Esophagus squamous epithelium (tissue), 5 donors: Measurements from ENCODE around the gene SPECC1L. TPM values are rescaled to one million over a fixed set of nuclear protein-coding genes. Genes with fewer than 3 reads are reported as not detected.

Experiments
- DNase-seq: peaks from one replicate; lab custom pipeline; 2025; lab: John Stamatoyannopoulos, UW
- H3K27ac ChIP-seq, 4 donors: fragments of 200-600 bp; sonication (generic); one replicate each; pipeline ENCODE4 v1.5.1; 2016 to 2019; ENCODE audit warnings: mild to moderate bottlenecking in 1 of 4
- H3K27me3 ChIP-seq, 4 donors: fragments of 200-600 bp; sonication (generic); 1 replicate in 3 of 4; 2 replicates in 1 of 4; pipeline versions ENCODE4 v1.5.1 to v1.6.0; 2017 to 2021; ENCODE audit warnings: antibody characterized with exemption in 1 of 4
- H3K36me3 ChIP-seq, 3 donors: fragments of 200-600 bp; sonication (generic); one replicate each; pipeline ENCODE4 v1.5.1; 2016 to 2019
- H3K4me1 ChIP-seq, 3 donors: fragments of 200-600 bp; sonication (generic); one replicate each; pipeline ENCODE4 v1.5.1; 2017 to 2019
- H3K4me3 ChIP-seq, 4 donors: fragments of 200-600 bp; sonication (generic); 1 replicate in 3 of 4; 2 replicates in 1 of 4; pipeline ENCODE4 v1.5.1; 2016 to 2019; ENCODE audit warnings: mild to moderate bottlenecking in 2 of 4, moderate library complexity in 1 of 4
- H3K9me3 ChIP-seq, 3 donors: fragments of 200-600 bp; sonication (generic); one replicate each; pipeline ENCODE4 v1.5.1; 2016 to 2019
- POLR2A ChIP-seq, 4 donors: fragments of 450-650 bp; IDR thresholded peaks; one replicate each; pipeline ENCODE4 v1.6.1; 2017; ENCODE audit warnings: antibody characterized with exemption in 4 of 4, mild to moderate bottlenecking in 4 of 4, moderate library complexity in 3 of 4
- WGBS, 2 donors: methylation state at CpG; one replicate each; pipeline ENCODE4 v1.1.5; 2018; 5-methylcytosine and 5-hydroxymethylcytosine counted together
- intact Hi-C: fragments of 100-400 bp; cut with DNase I; formaldehyde crosslinking; loops from one replicate; pipeline ENCODE4 v1.15.0; 2022
- total RNA-seq, 4 donors: library from RNA; depleted of rRNA; stranded (reverse); fragments of >200 nt; gene quantifications; one replicate each; pipeline ENCODE4 v1.1.0, GENCODE V29; 2016
- TF ChIP-seq, protein P1 (sequence below), 6 experiments: fragments of 450-650 bp in 4 of 6; fragments of 200-600 bp in 2 of 6; sonication (generic) in 2 of 6; IDR thresholded peaks; one replicate each; pipeline ENCODE4 v1.5.1; 2016 to 2019; ENCODE audit warnings: antibody characterized with exemption in 6 of 6, mild to moderate bottlenecking in 4 of 6, moderate library complexity in 4 of 6
- donor health status: DM: yes; HTN: yes; CAD: no.

Gene SPECC1L
- total RNA-seq, 4 donors from 2014 or later = 21.4 to 31.9 (median 27.7) TPM

DNA sequence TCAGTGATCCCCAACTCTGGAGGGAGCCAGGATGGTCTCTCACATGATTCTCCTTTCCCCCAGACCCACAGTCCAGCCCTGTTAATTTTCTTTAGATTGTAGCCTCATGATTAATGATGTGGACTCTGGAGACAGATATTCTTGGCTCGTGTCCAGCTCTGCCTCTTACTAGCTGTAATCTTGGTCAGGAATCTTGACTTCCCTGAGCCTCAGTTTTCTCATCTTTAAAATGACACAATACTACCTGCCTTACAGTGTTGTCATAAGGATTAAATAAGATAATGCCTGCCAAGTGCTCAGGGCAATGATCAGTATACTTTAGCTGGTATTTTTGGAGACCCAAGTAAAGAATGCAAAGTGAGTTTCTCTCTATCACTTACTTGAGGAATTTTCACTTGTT, 60.0 kb downstream of the SPECC1L start:
- no peaks in the 10 kb centered on the region for H3K9me3 ChIP-seq
- WGBS, 2 donors = 21 to 33% methylated on average over 1 of the region's 1 CpG
- H3K27ac ChIP-seq = no peak overlapping the region
- no peak overlapping the region for H3K4me3 ChIP-seq
- TF ChIP-seq, protein P1, sequence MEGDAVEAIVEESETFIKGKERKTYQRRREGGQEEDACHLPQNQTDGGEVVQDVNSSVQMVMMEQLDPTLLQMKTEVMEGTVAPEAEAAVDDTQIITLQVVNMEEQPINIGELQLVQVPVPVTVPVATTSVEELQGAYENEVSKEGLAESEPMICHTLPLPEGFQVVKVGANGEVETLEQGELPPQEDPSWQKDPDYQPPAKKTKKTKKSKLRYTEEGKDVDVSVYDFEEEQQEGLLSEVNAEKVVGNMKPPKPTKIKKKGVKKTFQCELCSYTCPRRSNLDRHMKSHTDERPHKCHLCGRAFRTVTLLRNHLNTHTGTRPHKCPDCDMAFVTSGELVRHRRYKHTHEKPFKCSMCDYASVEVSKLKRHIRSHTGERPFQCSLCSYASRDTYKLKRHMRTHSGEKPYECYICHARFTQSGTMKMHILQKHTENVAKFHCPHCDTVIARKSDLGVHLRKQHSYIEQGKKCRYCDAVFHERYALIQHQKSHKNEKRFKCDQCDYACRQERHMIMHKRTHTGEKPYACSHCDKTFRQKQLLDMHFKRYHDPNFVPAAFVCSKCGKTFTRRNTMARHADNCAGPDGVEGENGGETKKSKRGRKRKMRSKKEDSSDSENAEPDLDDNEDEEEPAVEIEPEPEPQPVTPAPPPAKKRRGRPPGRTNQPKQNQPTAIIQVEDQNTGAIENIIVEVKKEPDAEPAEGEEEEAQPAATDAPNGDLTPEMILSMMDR (IDR thresholded peaks at IDR 0.05) = no peak
- TF ChIP-seq POLR2A (IDR thresholded peaks at IDR 0.05) = no peak
- no peaks in the 10 kb centered on the region for H3K27me3 ChIP-seq
- no peaks in the 10 kb centered on the region for H3K4me1 ChIP-seq
- no peak for DNase-seq
- H3K36me3 ChIP-seq = peaks cover 0 to 85% (median 0%) of the 10 kb centered on the region in 3 donors
- intact Hi-C loops = no loop called here

DNA sequence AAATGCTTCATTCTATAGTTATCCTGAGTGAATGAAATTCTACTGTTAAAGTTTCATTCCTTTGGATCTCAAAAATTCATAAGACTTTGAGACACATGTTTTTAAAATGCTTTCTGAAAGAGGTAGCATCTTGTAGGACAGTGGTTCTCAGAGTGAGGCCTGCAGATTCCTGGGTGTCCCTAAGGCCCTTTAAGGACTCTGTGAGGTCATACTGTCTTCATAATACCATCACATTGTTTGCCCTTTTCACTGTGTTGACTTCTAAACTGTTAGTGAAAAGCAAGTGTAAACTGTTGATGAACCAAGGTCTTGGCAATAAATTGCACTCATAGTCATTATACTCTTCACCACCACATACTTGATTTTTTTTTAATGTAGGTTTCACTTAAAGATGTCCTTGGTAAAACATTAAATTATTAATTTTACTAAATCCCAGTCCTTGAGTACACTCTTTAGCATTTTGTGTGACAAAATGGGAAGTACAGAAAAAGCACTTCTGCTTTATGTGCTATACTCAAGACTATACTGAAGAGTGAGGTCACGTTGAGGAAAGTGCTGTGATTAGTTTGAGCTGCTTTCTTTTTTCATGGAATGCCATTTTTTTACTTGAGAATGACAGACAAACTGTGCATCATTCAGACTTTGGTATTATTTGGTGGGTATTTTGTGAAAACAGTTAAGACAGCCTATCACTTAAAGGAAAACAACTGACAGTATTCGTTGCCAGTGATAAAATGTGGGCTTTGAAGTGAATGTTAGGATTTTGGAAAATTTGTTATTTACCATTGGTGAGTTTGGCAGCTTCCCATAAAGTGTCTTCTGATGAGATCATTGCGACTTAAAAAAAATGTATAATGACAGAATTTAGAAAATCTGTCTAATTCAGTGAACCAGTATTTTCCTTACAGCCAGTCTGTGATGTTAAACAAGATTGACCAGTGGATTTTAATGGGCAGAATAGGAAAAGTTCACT, 61.1 kb downstream of the SPECC1L start:
- 67 to 84% methylated on average over 3 of the region's 3 CpGs for WGBS, 2 donors
- H3K36me3 ChIP-seq = peaks cover 0 to 85% (median 0%) of the 10 kb centered on the region in 3 donors

DNA sequence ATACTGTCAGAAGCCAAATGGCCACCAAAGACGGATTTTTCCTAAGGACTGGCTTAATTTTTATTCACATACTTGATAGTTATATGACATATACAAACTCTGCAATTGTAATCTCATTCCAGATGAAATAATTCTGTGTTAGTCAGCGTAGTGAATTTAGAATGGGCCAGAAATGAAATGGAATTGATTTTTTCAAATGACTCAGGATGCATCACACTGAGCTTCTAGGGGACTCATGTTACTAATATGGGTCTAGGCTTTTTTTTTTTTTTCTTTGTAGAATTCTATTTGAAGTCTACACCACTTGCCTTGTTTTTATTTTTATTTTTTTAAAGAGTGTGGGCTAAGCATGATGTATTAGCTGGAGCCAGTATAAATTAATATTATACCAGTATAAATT, 62.7 kb downstream of the SPECC1L start:
- DNase-seq = no peak
- H3K4me3 ChIP-seq = no peak overlapping the region
- no peak overlapping the region for H3K27ac ChIP-seq
- intact Hi-C loops = no loop called here
- H3K9me3 ChIP-seq = no peaks in the 10 kb centered on the region
- TF ChIP-seq, protein P1 (IDR thresholded peaks at IDR 0.05) = no peak
- no peak for TF ChIP-seq POLR2A (IDR thresholded peaks at IDR 0.05)
- 61 to 86% methylated on average over 2 of the region's 2 CpGs for WGBS, 2 donors
- no peaks in the 10 kb centered on the region for H3K27me3 ChIP-seq
- peaks cover 0 to 85% (median 3%) of the 10 kb centered on the region in 3 donors for H3K36me3 ChIP-seq
- no peaks in the 10 kb centered on the region for H3K4me1 ChIP-seq

More for the DNA sequence above, 61.1 kb downstream of the SPECC1L start:
- Histone ChIP-seq H3K27ac (no peak overlapping the region), H3K4me3 (no peak overlapping the region), H3K4me1 (no peaks in the 10 kb centered on the region), H3K27me3 (no peaks in the 10 kb centered on the region), H3K9me3 (no peaks in the 10 kb centered on the region)
- no peak for TF ChIP-seq POLR2A (IDR thresholded peaks at IDR 0.05)
- DNase-seq = no peak
- intact Hi-C loops = no loop called here

DNA sequence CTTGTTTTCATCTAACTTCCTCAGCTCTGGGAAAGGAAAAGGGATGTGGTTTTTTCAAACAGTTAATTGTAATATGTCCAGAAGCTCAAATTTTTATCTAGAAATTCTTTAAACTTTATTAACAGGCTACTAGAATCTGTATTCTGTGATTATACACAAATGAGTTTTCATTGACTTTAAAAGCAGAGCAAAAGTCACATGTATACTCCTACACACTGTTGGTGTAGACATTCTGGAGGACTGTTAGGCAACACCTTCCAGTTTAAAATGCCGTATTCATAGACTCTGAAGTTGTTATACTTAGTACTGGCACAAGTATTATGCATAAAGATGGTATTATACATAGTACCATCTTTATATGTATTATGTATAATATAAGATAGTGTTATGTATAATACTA, 64.9 kb downstream of the SPECC1L start:
- no peak for DNase-seq
- 76 to 88% methylated on average over 1 of the region's 1 CpG for WGBS, 2 donors
- Histone ChIP-seq H3K4me3 (no peak overlapping the region), H3K9me3 (no peaks in the 10 kb centered on the region), H3K27me3 (no peaks in the 10 kb centered on the region), H3K36me3 (peaks cover 3 to 83% (median 5%) of the 10 kb centered on the region in 3 donors), H3K4me1 (no peaks in the 10 kb centered on the region), H3K27ac (no peak overlapping the region)
- TF ChIP-seq POLR2A (IDR thresholded peaks at IDR 0.05) = no peak
- TF ChIP-seq, protein P1 (IDR thresholded peaks at IDR 0.05) = no peak
- intact Hi-C loops = no loop called here

DNA sequence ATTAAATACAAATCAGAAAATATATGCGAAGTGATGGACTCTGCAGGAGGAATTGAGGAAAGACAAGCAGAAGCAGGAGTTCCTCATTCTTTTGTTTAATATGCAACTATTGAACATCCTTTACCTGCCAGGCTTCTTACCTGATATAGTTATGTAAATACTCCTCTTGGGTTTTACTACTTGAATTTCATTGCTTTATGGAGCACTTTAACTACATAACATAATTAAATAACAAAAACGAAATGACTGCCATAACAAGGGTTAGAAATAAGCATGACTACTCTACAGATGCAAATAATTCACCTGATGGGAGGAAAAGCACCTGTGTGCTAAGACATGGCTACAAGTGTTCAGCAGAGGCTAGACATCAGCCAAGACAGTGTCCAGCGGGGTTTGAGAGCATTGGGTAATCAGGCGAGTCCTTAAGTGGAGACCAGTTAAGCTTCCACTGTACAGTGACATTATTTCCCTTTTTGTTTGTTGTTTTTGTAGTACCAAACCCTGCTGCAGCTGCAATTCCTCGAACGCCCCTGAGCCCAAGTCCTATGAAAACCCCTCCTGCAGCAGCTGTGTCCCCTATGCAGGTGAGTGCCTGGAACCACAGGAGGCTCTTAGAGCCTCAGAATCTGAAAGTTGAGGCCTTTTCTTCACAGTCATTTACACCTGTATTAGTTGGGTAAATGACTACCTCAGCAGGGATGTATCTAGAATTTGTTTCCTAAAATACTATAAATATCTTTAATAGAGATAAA, 67.4 kb downstream of the SPECC1L start:
- intact Hi-C loops = no loop called here
- WGBS, 2 donors = 83 to 84% methylated on average over 6 of the region's 6 CpGs
- peaks cover 3 to 90% (median 5%) of the 10 kb centered on the region in 3 donors for H3K36me3 ChIP-seq
- no peak for DNase-seq
- no peaks in the 10 kb centered on the region for H3K4me1 ChIP-seq
- H3K27me3 ChIP-seq = no peaks in the 10 kb centered on the region
- no peak overlapping the region for H3K4me3 ChIP-seq
- no peak overlapping the region for H3K27ac ChIP-seq
- no peak for TF ChIP-seq POLR2A (IDR thresholded peaks at IDR 0.05)
- TF ChIP-seq, protein P1 (IDR thresholded peaks at IDR 0.05) = no peak
- H3K9me3 ChIP-seq = no peaks in the 10 kb centered on the region
